ENCODE data around the gene IL2RG.

GRCh38 chrX:71098951-71099506 is 12.3 kb downstream of the IL2RG start:
- TF ChIP-seq CTCF (conservative IDR thresholded peaks at IDR 0.05 in 1 of 2, IDR thresholded peaks at IDR 0.05 in 1 of 2; ENCODE audit: extremely low read depth in 1 of 2, insufficient read depth in 1 of 2, low read depth in 1 of 2, low read length in 2 of 2) (no peak), EZH2 (IDR thresholded peaks at IDR 0.05; ENCODE audit: borderline replicate concordance, low read length) (no peak)
